GM12878 (cell line): ENCODE measurements around the gene CNTNAP2. TPM values are rescaled to one million over a fixed set of nuclear protein-coding genes. Genes with fewer than 3 reads are reported as not detected.

Experiments
- ATAC-seq: fragments of 200-7000 bp; cut with Tn5 transposase; 3 replicates; pipeline ENCODE4 v1.9.1; 2020; ENCODE audit warnings: mild to moderate bottlenecking, moderate library complexity
- BruUV-seq: library from RNA; stranded (reverse); fragments of 400-500 nt; replicated peaks from 2 replicates; lab custom pipeline; 2021; lab: Mats Ljungman, UMichigan
- CTCF ChIA-PET: fragments of 300-600 bp; sonication (Branson Sonifier 250); formaldehyde crosslinking; extraction: SDS; loops from one replicate; lab custom pipeline; 2021; ENCODE audit warnings: inconsistent platforms; lab: Yijun Ruan, JAX
- POLR2A ChIA-PET: fragments of 350-600 bp; formaldehyde crosslinking; extraction: SDS; loops from one replicate; lab custom pipeline; 2021; ENCODE audit warnings: inconsistent platforms; lab: Charles Lee
- RAD21 ChIA-PET: fragments of 300-600 bp; sonication (Branson Sonifier 250); formaldehyde crosslinking; loops from one replicate; lab custom pipeline; 2023; ENCODE audit warnings: antibody characterized with exemption; ENCODE audit not compliant: unreplicated experiment; lab: Charles Lee
- SMC1A ChIA-PET: fragments of 300-600 bp; sonication (Branson Sonifier 250); formaldehyde crosslinking; loops from one replicate; lab custom pipeline; 2023; ENCODE audit not compliant: unreplicated experiment, uncharacterized antibody; lab: Charles Lee
- DNase-seq: peaks from one replicate; pipeline ENCODE4 v3.0.0-alpha.2; 2011; ENCODE audit warnings: low read depth, low spot score
- FAIRE-seq: peaks from 3 replicates; lab custom pipeline; 2011; peaks lifted over from hg19 to GRCh38; lab: Jason Lieb, UNC
- H2AFZ ChIP-seq: 2 replicates; pipeline ENCODE4 v1.6.0; 2011; ENCODE audit warnings: low read depth, low read length, control low read depth; ENCODE audit not compliant: control insufficient read depth
- H3K27ac ChIP-seq: 2 replicates; pipeline ENCODE4 v1.5.1; 2011; ENCODE audit warnings: control low read depth; ENCODE audit not compliant: control insufficient read depth, insufficient read depth
- H3K27me3 ChIP-seq, 2 experiments: replicated peaks in 1 of 2; 2 replicates each; pipeline versions ENCODE4 v1.6.0 to v1.6.1; 2011; ENCODE audit warnings: low read length in 1 of 2; ENCODE audit not compliant: control insufficient read depth in 2 of 2, insufficient read depth in 2 of 2
- H3K36me3 ChIP-seq, 2 experiments: 2 replicates each; pipeline ENCODE4 v1.5.1; 2011; ENCODE audit warnings: low read length in 1 of 2; ENCODE audit not compliant: control insufficient read depth in 2 of 2, insufficient read depth in 2 of 2
- H3K4me1 ChIP-seq: 2 replicates; pipeline ENCODE4 v1.6.1; 2011; ENCODE audit warnings: mild to moderate bottlenecking, low read length, moderate library complexity, mixed read lengths; ENCODE audit not compliant: control insufficient read depth, insufficient read depth
- H3K4me2 ChIP-seq: 2 replicates; pipeline ENCODE4 v1.6.0; 2011; ENCODE audit warnings: control low read depth; ENCODE audit not compliant: control insufficient read depth, insufficient read depth
- H3K4me3 ChIP-seq: fragments of 200-600 bp; sonication (generic); 2 replicates; pipeline ENCODE4 v1.5.1; 2016
- H3K79me2 ChIP-seq: 2 replicates; pipeline ENCODE4 v1.6.0; 2011; ENCODE audit warnings: low read length; ENCODE audit not compliant: control insufficient read depth, insufficient read depth
- H3K9ac ChIP-seq: 2 replicates; pipeline ENCODE4 v1.8.0; 2011; ENCODE audit warnings: low read length, control low read depth, mixed read lengths; ENCODE audit not compliant: control insufficient read depth, insufficient read depth
- H3K9me3 ChIP-seq: replicated peaks from 3 replicates; pipeline ENCODE4 v1.5.1; 2011; ENCODE audit warnings: mild to moderate bottlenecking, low read length; ENCODE audit not compliant: control insufficient read depth, insufficient read depth
- H4K20me1 ChIP-seq: 2 replicates; pipeline ENCODE4 v1.6.0; 2011; ENCODE audit not compliant: control insufficient read depth, insufficient read depth
- BCL11A ChIP-seq: IDR thresholded peaks from 2 replicates; pipeline ENCODE4 v1.6.1; 2011; ENCODE audit warnings: low read depth, low read length
- FOXK2 ChIP-seq: fragments of 450-650 bp; IDR thresholded peaks from 2 replicates; pipeline ENCODE4 v1.6.1; 2017; ENCODE audit warnings: mild to moderate bottlenecking, moderate library complexity
- HDAC2 ChIP-seq: fragments of 200-600 bp; sonication (generic); IDR thresholded peaks from 2 replicates; pipeline ENCODE4 v1.6.1; 2017
- LARP7 ChIP-seq: fragments of 450-650 bp; IDR thresholded peaks from 2 replicates; pipeline ENCODE4 v1.6.1; 2017; ENCODE audit warnings: mild to moderate bottlenecking
- NFXL1 ChIP-seq: fragments of 450-650 bp; IDR thresholded peaks from 2 replicates; pipeline ENCODE4 v1.6.1; 2017; ENCODE audit warnings: antibody characterized with exemption, mild to moderate bottlenecking, borderline replicate concordance
- POLR2AphosphoS5 ChIP-seq: IDR thresholded peaks from 2 replicates; pipeline ENCODE4 v1.6.1; 2011; ENCODE audit warnings: mild to moderate bottlenecking, low read length, inconsistent platforms
- RAD51 ChIP-seq: fragments of 450-650 bp; IDR thresholded peaks from 2 replicates; pipeline ENCODE4 v1.6.1; 2016; ENCODE audit warnings: moderate library complexity, mild to moderate bottlenecking, inconsistent platforms
- RBBP5 ChIP-seq: fragments of 200-600 bp; sonication (generic); conservative IDR thresholded peaks from 2 replicates; pipeline ENCODE4 v1.6.1; 2016
- SMC3 ChIP-seq: IDR thresholded peaks from 2 replicates; pipeline ENCODE4 v1.6.1; 2011; ENCODE audit warnings: low read length, improper control_type of control experiment, borderline replicate concordance
- SRF ChIP-seq, 2 experiments: IDR thresholded peaks; 2 replicates each; pipeline ENCODE4 v1.6.1; 2011; ENCODE audit warnings: low read depth in 2 of 2, low read length in 2 of 2, mild to moderate bottlenecking in 1 of 2, moderate library complexity in 1 of 2
- ZNF207 ChIP-seq: fragments of 450-650 bp; IDR thresholded peaks from 2 replicates; pipeline ENCODE4 v1.6.1; 2014; ENCODE audit warnings: antibody characterized with exemption, mild to moderate bottlenecking, borderline replicate concordance
- ZNF274 ChIP-seq: IDR thresholded peaks from one replicate; pipeline ENCODE4 v1.8.0; 2011; ENCODE audit not compliant: insufficient read length, insufficient read depth
- ZZZ3 ChIP-seq: IDR thresholded peaks from 2 replicates; pipeline ENCODE4 v1.6.1; 2011; ENCODE audit warnings: low read depth; ENCODE audit not compliant: control insufficient read depth, insufficient read length
- WGBS: methylation state at CpG from one replicate; pipeline ENCODE4 v1.1.6; 2016; ENCODE audit warnings: low lambda C conversion rate; ENCODE audit not compliant: insufficient replicate concordance, insufficient coverage; ENCODE audit errors: missing lambda C conversion rate; 5-methylcytosine and 5-hydroxymethylcytosine counted together
- in situ Hi-C: fragments of 300-500 bp; cut with MboI; formaldehyde crosslinking; loops from 9 replicates; pipeline ENCODE4 v1.14.3; 2018; ENCODE audit warnings: mixed read lengths
- intact Hi-C: fragments of 100-400 bp; cut with micrococcal nuclease; formaldehyde crosslinking; loops from one replicate; pipeline ENCODE4 v1.14.2; 2022; ENCODE audit not compliant: unreplicated experiment
- polyA plus RNA-seq, 11 experiments: library from polyadenylated mRNA; depleted of rRNA in 4 of 11; unstranded in 6 of 11; stranded (reverse) in 5 of 11; fragments of >200 nt; fragmentation: Nextera tagmentation in 4 of 11; fragmentation: Illumina TruSeq in 1 of 11; extraction: Ambion mirVana in 4 of 11; extraction: Trizol in 1 of 11; gene quantifications; 1 replicate in 1 of 11; 2 replicates in 10 of 11; pipeline versions ENCODE4 v1.2.1 to v1.2.3, GENCODE V29; 2011 to 2016; ENCODE audit warnings: inconsistent platforms in 2 of 11, missing spikeins in 2 of 11, low read depth in 1 of 11
- total RNA-seq, 4 experiments: library from RNA; depleted of rRNA in 3 of 4; stranded (reverse); fragments of >200 nt in 3 of 4; fragmentation: Illumina TruSeq in 1 of 4; extraction: Trizol in 1 of 4; gene quantifications; 2 replicates each; pipeline versions ENCODE4 v1.2.1 to v1.2.3, GENCODE V29; 2013 to 2021
- TF ChIP-seq, protein P1 (sequence below): fragments of 450-650 bp; IDR thresholded peaks from 2 replicates; pipeline ENCODE4 v1.6.1; 2016; ENCODE audit warnings: mild to moderate bottlenecking
- TF ChIP-seq, protein P2 (sequence below): fragments of 150-350 bp; IDR thresholded peaks from 2 replicates; pipeline ENCODE4 v1.6.1; 2014; ENCODE audit warnings: mild to moderate bottlenecking, low read depth, low read length
- TF ChIP-seq, protein P3 (sequence below): IDR thresholded peaks from 2 replicates; pipeline ENCODE4 v1.6.1; 2012; ENCODE audit warnings: low read length, inconsistent platforms

Gene CNTNAP2
- total and polyA plus RNA-seq, 10 of the 15 experiments (the other 5 are each of a cell fraction or from before 2014, with no cell fraction given): 0.03 to 0.08 (median 0.03) TPM; not detected in 7

DNA sequence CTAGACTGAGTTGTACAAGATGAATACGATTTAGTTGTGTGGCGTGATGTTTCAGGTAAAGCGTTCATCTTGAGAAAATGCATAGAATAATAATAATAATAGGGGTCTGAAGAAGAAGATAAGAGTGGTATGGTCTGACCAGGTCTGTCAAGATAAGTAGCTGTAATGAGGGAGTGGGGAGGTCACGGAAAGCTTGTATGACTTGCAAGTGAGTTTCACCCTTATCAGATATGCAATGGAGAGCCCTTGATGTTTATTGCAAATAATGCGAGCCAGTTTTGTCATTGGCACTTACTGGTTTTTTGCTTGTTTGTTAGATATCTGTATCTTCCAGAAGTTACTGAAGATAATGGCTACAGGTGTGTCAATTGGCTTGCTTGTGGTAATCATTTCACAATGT lies 611.5 kb downstream of the CNTNAP2 start:
- in situ Hi-C loops: no loop called here
- no peak for FAIRE-seq
- Histone ChIP-seq H3K9ac (no peak overlapping the region), H3K9me3 (no peaks in the 10 kb centered on the region), H3K27me3 (no peaks in the 10 kb centered on the region), H3K4me3 (no peak overlapping the region), H3K27ac (no peak overlapping the region), H3K4me1 (no peaks in the 10 kb centered on the region), H3K36me3 (no peaks in the 10 kb centered on the region), H3K79me2 (no peaks in the 10 kb centered on the region), H4K20me1 (no peaks in the 10 kb centered on the region), H3K4me2 (no peak overlapping the region), H2AFZ (no peak overlapping the region)
- ATAC-seq: no peak
- TF ChIP-seq RBBP5 (no peak), LARP7 (no peak), SRF (IDR thresholded peaks at IDR 0.05; ENCODE audit: low read depth in 2 of 2, low read length in 2 of 2) (no peak), FOXK2 (no peak), HDAC2 (no peak)
- DNase-seq: no peak
- no TSS peak for BruUV-seq
- ChIA-PET CTCF (no interaction called here), RAD21 (no interaction called here), SMC1A (no interaction called here), POLR2A (no interaction called here)
- 14% methylated on average over 5 of the region's 5 CpGs for WGBS
- intact Hi-C loops: no loop called here

DNA sequence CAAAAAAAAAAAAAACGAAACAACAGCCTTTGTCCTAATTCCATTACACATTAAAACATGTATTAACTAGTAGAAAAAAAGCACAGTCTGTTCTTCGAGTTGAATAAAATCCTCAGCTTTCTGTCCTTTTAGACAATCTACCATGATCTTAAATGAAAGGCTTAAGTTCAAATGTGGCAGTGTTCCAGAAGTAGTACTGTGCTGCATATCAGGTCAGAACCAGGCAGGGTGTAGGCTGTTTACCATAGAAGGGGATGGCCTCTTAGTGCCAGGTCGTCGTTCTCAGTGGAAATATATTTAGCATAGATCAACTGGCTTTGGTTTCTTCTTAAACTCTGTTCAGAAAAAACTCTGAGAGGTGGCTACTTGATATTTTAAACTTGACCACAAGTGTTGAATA lies 612.0 kb downstream of the CNTNAP2 start:
- Histone ChIP-seq H3K9me3 (no peaks in the 10 kb centered on the region), H2AFZ (no peak overlapping the region), H3K4me2 (no peak overlapping the region), H3K79me2 (no peaks in the 10 kb centered on the region), H3K27me3 (no peaks in the 10 kb centered on the region), H3K9ac (no peak overlapping the region), H3K36me3 (no peaks in the 10 kb centered on the region), H3K4me3 (no peak overlapping the region), H3K4me1 (no peaks in the 10 kb centered on the region), H4K20me1 (no peaks in the 10 kb centered on the region), H3K27ac (no peak overlapping the region)
- WGBS: 0% methylated on average over 4 of the region's 4 CpGs
- POLR2A ChIA-PET: interaction anchor here (0.5 kb wide), 1 partner anchor 20 kb away, joined by 5 read pairs; no protein-coding TSS in a partner anchor
- ATAC-seq (no peak), FAIRE-seq (no peak), DNase-seq (no peak)
- intact Hi-C loops: no loop called here
- no TSS peak for BruUV-seq
- SMC1A ChIA-PET: no interaction called here
- RAD21 ChIA-PET: no interaction called here
- in situ Hi-C loops: no loop called here
- CTCF ChIA-PET: no interaction called here
- TF ChIP-seq, protein P1, sequence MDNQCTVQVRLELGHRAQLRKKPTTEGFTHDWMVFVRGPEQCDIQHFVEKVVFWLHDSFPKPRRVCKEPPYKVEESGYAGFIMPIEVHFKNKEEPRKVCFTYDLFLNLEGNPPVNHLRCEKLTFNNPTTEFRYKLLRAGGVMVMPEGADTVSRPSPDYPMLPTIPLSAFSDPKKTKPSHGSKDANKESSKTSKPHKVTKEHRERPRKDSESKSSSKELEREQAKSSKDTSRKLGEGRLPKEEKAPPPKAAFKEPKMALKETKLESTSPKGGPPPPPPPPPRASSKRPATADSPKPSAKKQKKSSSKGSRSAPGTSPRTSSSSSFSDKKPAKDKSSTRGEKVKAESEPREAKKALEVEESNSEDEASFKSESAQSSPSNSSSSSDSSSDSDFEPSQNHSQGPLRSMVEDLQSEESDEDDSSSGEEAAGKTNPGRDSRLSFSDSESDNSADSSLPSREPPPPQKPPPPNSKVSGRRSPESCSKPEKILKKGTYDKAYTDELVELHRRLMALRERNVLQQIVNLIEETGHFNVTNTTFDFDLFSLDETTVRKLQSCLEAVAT: no peak
- no peak for TF ChIP-seq RAD51
- TF ChIP-seq ZNF274: no peak
- TF ChIP-seq BCL11A: no peak
- TF ChIP-seq, protein P2, sequence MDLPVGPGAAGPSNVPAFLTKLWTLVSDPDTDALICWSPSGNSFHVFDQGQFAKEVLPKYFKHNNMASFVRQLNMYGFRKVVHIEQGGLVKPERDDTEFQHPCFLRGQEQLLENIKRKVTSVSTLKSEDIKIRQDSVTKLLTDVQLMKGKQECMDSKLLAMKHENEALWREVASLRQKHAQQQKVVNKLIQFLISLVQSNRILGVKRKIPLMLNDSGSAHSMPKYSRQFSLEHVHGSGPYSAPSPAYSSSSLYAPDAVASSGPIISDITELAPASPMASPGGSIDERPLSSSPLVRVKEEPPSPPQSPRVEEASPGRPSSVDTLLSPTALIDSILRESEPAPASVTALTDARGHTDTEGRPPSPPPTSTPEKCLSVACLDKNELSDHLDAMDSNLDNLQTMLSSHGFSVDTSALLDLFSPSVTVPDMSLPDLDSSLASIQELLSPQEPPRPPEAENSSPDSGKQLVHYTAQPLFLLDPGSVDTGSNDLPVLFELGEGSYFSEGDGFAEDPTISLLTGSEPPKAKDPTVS: no peak
- TF ChIP-seq ZNF207: no peak
- TF ChIP-seq POLR2AphosphoS5: no peak
- TF ChIP-seq, protein P3, sequence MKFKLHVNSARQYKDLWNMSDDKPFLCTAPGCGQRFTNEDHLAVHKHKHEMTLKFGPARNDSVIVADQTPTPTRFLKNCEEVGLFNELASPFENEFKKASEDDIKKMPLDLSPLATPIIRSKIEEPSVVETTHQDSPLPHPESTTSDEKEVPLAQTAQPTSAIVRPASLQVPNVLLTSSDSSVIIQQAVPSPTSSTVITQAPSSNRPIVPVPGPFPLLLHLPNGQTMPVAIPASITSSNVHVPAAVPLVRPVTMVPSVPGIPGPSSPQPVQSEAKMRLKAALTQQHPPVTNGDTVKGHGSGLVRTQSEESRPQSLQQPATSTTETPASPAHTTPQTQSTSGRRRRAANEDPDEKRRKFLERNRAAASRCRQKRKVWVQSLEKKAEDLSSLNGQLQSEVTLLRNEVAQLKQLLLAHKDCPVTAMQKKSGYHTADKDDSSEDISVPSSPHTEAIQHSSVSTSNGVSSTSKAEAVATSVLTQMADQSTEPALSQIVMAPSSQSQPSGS: no peak
- no peak for TF ChIP-seq SMC3
- no peak for TF ChIP-seq NFXL1
- TF ChIP-seq ZZZ3: no peak
